ENCODE data around the gene CDKN2B-AS1.
"Not testable (repeated sequence)": the region's sequence is repeated elsewhere in the genome, so short reads cannot be mapped to it uniquely, and the experiment has no call there.

CDKN2B-AS1 gene

GRCh38 chr9:22046243-22046885, 51.8 kb downstream of the CDKN2B-AS1 start:
- DNase-seq, result no peak

- DNase-seq, result no peak
These were observed 53.0 kb downstream of the CDKN2B-AS1 start for GRCh38 chr9:22047596-22047995.

- no peak for DNase-seq
These were observed 54.8 kb downstream of the CDKN2B-AS1 start for GRCh38 chr9:22049411-22049810.

GRCh38 chr9:22050924-22051323, 56.3 kb downstream of the CDKN2B-AS1 start:
- DNase-seq, result no peak

GRCh38 chr9:22052376-22052945, 57.9 kb downstream of the CDKN2B-AS1 start:
- no peak for DNase-seq

GRCh38 chr9:22053178-22053577, 58.6 kb downstream of the CDKN2B-AS1 start:
- no peak for DNase-seq

- no peak for DNase-seq
These were observed 59.5 kb downstream of the CDKN2B-AS1 start for GRCh38 chr9:22054076-22054475.

- DNase-seq, result no peak
These were observed 59.9 kb downstream of the CDKN2B-AS1 start for GRCh38 chr9:22054529-22054928.

GRCh38 chr9:22055090-22055489, 60.5 kb downstream of the CDKN2B-AS1 start:
- DNase-seq, result no peak

GRCh38 chr9:22056402-22056801, 61.8 kb downstream of the CDKN2B-AS1 start:
- no peak for DNase-seq

- not testable (repeated sequence) for DNase-seq
These were observed 63.4 kb downstream of the CDKN2B-AS1 start for GRCh38 chr9:22057972-22058371.

- DNase-seq, result no peak
These were observed 66.3 kb downstream of the CDKN2B-AS1 start for GRCh38 chr9:22060831-22061383.

GRCh38 chr9:22064957-22065356, 70.4 kb downstream of the CDKN2B-AS1 start:
- no peak for DNase-seq

- DNase-seq, result no peak
These were observed 71.0 kb downstream of the CDKN2B-AS1 start for GRCh38 chr9:22065431-22066200.

- DNase-seq, result no peak
These were observed 72.6 kb downstream of the CDKN2B-AS1 start for GRCh38 chr9:22067196-22067595.

GRCh38 chr9:22068369-22068768, 73.8 kb downstream of the CDKN2B-AS1 start:
- no peak for DNase-seq

- DNase-seq, result no peak
These were observed 78.8 kb downstream of the CDKN2B-AS1 start for GRCh38 chr9:22073349-22073748.

- no peak for DNase-seq
These were observed 83.5 kb downstream of the CDKN2B-AS1 start for GRCh38 chr9:22078081-22078480.

- no peak for DNase-seq
These were observed 85.3 kb downstream of the CDKN2B-AS1 start for GRCh38 chr9:22079873-22080341.

GRCh38 chr9:22084336-22085035, 89.9 kb downstream of the CDKN2B-AS1 start:
- no peak for DNase-seq

GRCh38 chr9:22088053-22088716, 93.6 kb downstream of the CDKN2B-AS1 start:
- no peak for DNase-seq

- DNase-seq, result no peak
These were observed 94.1 kb downstream of the CDKN2B-AS1 start for GRCh38 chr9:22088717-22089061.

- DNase-seq, result no peak
These were observed 103.1 kb downstream of the CDKN2B-AS1 start for GRCh38 chr9:22097707-22098106.

All from NCI-H2029 treated with DMSO at 0.1 percent for 48 hours (cell line).